NCI-H1417 treated with DMSO at 0.1 percent for 48 hours (cell line): ENCODE measurements around the gene IGFN1.
"Not testable (repeated sequence)": the region's sequence is repeated elsewhere in the genome, so short reads cannot be mapped to it uniquely, and the experiment has no call there.

Experiments used
- DNase-seq: peaks from one replicate; lab custom pipeline; 2025; lab: John Stamatoyannopoulos, UW

Gene IGFN1

DNA sequence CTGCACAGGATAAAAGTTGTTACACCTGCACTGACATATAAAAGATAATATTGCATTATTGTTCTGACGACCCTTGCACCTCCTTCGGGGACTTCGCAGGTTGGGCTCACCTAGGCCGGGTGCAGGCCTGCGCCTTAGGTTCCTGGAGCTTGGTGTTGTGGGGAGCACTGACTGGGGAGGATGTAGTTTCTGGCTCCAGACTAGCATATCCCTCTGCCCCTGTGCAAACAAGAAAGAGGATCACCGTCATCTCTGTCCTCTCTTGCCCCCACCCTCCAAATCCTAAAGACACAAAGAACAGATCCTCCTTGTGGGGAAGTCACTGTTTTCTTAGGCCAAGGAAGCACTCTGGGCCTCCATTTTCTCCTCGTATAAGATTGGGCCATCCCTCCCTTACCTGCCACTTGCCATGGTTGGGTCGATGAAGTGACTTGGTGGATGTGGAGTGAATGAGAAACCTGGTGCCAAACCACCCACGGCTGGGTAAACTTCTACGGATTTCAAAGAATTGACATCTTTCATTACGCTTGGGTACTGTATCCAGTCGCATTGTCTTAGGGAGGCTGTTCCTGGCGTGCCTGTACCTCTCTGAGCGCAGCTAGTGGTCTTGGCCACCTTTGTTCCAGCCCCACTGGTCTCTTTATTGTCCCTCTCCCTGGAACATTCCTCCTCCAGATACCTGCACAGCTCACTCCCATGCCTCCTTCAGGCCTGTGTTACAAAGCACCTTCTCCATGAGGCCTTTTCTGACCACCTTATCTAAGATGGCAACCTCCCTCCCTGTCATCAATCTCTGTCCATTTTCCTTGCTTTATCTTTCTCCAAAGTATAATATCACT lies 58.3 kb downstream of the IGFN1 start:
- DNase-seq = no peak

DNA sequence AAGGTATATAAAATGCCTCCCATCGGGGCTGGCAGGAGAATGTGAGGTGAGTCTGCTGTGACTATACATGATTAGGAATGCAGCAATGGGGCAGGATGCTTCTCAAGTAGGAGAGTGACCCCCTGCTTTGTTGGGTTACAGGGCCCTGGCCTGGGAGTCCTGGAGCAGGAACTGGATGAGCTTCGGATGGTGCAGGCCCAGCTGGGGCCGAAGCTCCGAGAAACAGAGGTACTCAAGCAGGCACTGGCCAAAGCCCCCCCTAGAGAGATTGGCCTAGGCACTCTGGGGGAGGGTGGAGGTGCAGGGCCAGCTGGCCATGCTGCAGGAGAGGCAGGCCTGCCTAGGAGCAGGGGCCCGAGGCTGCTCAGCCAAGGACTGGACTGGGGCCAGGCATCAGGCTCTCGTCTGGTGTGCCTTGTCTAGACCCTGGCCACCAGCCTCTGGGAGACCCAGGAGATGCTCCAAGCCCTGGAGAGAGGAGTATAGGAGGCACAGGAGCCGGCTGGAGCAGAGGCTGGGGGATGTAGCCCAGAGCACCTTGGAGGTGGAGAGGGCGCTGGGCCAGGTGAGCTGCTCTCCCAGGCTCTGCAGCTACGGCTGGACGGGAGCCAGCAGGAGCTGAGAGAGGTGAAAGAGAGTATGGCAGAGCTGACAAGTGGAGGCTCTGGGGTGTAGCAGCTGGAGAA lies 59.8 kb downstream of the IGFN1 start:
- DNase-seq = no peak

DNA sequence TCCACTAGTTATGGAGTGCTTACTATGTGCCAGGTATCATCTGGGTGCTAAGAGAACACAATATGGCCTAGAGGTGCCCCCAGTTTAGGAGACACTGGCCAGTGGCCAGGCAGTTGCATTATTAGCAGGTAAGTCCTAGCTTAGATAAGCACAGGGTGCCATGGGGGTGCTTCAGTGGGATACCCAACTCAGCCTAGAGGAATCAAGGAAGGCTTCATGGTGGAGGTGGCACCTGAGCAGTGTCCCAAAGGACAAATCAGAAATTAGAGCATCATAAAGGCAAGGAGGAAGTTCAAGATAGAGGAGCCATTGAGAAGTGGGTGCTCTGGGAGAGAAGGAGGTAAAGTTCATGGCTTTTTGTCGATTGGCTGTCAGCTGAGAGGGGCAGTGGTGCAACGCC lies 60.8 kb downstream of the IGFN1 start:
- no peak for DNase-seq

DNA sequence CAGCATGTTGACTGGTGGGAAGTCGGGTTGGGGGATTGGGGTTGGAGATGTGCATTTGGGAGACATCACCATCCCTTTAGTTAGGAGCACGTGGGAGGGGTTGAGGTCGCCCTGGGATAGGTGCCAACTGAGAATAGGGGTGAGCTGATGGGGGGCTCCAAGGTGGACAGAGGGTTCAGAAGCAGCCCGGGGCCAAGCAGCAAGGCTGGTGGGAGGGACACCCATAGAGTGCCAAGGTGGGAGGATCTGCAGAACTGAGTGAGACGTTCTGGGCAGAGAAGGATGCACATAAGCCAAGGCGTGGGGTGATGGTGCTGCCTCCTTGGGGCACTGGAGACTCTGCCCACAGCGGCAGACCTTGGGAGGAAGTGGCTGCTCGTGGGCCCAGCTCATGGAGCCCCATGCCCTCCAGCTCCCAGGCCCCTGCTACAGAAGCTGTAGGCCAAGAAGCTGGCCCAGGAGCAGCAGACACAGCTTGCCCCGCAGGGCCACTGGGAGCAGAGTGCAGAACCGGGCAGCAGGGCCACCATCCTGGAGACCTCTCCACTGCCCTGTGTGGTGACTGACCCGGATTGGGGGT lies 61.3 kb downstream of the IGFN1 start:
- no peak for DNase-seq

DNA sequence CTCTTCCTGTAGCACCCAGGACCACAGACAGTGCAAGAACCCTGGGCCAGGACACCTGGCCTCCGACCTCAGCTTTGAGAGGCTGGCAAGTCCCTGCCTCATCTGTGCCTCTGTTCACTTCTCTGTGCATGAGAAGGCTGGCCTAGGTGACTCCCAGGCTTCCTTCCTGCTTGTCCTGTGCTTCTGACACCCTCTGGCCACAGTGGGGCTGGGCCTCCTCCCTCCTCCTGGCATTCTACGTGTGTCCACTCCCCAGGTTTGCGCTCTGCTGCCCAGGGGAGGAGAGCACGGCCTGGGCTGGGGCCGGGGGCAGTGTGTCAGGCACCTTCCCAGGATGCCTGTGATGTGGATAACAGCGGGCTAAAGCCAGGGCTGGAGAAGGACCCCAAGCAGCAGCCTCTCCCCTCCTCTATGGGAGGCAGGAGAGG lies 62.3 kb downstream of the IGFN1 start:
- DNase-seq = no peak

DNA sequence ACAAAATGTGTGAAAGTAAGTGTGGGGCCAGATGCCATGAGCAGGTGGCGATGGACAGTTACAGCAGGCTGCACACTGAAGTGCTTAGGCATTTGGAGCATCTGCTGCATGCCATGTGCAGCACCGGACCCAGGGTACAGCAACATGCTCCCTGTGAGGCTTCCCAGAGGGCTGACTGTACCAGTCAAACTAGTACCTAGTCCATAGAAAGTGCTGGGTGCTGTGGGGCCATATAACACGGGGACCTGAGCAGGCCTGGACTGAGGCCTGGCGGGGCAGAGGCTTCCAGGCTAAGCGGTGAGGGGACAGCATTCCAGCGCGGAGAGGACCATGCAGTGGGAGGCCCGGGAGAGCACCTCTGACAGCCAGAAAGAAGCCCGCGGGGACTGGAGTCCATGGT lies 62.8 kb downstream of the IGFN1 start:
- no peak for DNase-seq

DNA sequence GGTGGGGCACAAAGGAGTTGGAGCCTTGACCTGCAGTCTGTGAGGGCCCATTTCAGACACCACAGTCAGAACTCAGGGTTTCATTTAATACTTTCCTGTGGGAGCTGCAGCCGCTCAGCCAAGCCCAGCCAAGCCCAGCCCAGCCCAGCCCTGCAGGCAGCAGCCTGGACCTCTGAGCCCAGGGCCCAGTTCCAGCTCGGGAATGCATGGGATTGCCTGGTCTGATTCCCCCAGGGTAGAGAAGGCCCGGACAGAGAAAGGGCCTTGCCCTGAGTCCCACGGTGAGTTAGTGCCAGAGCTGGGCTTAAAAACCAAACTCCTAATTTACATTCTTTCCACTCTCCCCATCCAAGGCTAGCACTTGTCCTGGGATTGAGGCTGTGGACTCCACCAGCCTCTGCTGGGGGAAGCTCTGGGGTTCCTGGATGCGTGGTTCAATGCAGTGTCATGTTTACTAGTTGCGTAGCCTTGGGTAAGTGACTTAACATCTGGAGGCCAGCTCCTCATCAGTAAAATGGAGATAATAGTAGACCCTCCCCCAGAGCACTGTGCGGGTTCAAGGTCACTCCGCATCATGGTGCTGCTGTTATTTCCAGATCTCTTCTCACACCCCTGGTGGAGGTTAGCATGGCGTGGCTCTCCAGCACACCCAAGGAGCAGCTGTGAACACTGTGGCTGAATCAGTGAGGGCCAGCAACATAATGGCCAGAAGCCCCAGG lies 63.4 kb downstream of the IGFN1 start:
- DNase-seq = no peak

DNA sequence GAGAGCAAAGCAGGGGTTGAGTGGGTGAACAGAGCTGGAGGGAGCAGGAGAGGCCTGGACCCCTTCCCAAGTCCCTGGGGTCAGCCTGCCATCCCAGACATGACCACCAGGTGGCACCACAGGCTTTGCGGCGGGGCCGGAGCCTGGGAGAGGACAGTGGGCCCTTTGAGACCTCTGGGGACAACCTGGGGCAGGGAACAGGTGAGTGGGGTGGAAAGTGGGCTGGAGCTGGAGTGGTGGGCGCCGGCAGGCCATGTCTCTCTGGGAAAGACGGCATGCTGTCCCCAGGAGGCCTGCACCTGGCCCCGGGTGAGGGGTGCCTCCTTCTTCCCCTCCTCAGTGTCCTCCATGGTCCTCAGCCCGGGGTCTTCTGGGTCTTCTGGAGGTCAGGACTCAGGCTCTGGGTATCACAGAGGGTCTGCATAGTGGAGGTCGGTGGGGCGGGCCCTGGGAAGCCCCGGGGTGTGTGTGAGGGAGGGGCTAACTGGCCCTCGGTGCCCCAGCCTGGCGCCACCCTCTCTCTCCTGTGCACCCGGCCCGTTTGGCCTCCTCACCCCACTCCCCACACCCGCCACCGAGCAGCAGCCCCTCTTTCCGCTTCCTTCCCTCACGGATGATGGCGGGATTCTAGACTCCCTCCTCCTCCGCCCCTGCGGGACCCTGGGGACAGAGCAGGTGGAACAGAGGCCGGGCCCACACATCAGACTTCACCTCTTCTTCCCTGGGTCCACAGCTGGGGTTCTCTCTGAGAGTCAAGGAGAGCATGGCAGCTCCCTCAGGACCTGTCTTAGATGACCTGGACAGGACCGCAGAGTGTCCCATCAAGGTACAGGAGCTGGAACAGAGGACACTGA lies 64.2 kb downstream of the IGFN1 start:
- DNase-seq = no peak

DNA sequence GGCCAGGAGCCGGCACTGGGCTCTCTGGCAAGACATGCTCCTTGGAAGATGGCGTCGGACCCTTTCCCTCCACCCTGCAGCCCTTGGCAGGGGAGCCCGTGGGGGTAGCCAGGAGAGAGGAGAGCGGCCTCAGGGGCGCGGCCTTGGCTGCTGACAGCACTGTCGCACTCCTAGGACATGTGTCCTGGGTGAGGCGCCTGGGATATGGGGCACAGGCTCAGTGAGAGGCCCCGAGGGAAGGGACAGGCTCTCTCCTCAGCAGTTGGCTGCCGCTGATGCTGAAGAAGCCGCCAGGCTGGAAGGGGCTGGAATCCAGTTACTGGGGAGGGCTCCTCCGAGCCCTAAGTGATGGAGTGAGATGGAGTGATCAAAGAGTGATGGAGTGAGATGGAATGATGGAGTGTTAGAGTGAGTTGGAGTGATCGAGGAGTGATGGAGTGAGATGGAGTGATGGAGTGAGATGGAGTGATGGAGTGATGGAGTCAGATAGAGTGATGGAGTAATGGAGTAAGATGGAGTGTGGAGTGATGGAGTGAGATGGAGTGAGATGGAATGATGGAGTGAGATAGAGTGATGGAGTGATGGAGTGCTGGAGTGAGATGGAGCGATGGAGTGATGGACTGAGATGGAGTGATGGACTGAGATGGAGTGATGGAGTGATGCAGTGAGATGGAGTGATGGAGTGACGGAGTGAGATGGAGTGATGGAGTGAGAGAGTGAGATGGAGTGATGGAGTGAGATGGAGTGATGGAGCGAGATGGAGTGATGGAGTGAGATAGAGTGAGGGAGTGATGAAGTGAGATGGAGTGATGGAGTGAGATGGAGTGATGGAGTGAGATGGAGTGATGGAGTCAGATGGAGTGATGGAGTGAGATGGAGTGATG lies 65.1 kb downstream of the IGFN1 start:
- DNase-seq = no peak

DNA sequence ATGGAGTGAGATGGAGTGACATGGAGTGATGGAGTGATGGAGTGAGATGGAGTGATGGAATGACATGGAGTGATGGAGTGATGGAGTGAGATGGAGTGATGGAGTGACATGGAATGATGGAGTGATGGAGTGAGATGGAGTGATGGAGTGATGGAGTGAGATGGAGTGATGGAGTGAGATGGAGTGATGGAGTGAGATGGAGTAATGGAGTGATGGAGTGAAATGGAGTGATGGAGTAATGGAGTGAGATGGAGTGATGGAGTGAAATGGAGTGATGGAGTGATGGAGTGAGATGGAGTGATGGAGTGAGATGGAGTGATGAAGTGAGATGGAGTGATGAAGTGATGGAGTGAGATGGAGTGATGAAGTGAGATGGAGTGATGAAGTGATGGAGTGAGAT lies 67.5 kb downstream of the IGFN1 start:
- not testable (repeated sequence) for DNase-seq

DNA sequence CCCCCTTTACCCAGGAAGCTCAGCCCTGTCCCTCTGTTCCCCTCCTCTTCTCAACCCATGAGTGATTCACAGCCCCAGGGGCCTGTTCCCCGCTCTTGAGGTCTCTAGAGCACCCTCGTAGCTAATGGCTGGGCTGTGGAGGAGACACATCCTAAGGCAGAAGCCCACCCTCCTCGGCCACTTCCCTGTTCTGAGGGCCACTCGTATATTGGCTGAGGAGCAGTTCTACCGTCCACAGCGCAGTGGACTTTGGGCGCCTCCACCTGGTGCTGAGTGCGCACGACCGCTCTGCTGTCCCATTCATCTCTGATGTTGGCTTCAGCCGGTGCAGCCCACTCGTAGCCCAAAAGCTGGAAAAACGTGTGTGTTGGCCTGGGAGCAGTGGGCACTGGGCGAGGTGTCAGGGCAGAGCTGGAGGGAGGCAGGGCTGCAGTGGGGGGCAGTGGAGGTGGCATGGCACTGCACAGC lies 68.2 kb downstream of the IGFN1 start:
- DNase-seq = no peak

DNA sequence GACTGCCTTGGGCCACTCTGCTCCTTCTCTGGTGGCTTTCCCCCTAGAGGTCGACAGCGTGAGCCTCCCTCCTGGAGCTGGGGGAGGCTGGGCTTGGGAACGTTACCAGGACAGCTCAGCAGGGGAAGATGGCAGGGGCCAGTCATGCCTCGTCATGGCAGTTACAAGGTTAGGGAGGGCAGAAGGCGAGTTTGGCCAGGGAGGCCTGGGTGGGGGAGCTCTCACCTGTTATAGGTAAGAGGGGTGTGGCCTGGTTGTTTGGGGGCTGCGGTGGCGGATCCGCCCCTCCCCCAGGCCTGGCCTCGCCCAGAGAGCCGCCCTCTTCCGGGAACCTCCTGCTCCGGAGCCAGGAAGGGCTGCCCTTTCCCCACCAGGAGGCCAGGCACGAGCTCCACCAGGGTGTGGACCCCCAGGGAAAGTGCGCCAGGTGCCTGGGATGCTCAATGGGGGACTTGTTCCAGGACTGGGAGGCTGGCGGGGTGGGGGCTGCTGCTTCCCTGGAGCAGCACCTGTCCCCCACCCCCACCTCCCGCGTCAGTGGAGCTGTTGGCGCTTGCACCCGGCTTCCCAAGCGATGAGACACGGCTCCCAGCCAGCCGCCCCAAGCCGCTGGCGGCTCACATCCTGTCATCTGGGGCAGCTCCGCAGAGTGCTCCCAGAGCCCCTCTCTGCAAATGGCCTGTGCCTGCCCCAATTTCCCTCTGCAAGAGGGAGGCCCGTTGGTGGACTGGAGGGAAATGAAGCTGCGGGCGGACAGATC lies 69.0 kb downstream of the IGFN1 start:
- DNase-seq = no peak

DNA sequence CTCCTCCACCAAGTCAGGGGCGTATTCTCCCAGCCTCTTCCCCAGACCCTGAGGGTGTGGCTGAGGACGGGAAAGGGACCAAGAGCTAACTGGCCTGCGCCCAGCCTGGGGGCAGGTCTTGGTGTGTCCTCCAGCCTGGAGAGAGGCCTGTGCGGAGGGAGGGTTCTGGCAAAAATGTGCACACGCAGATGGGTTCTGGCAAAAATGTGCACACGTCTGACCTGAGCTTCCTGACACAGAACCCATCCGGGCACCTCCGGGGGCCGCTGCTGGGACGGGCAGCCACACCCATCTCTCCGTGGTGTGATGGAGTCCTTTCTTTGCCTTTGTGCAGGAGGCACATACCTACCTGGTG lies 69.6 kb downstream of the IGFN1 start:
- no peak for DNase-seq

DNA sequence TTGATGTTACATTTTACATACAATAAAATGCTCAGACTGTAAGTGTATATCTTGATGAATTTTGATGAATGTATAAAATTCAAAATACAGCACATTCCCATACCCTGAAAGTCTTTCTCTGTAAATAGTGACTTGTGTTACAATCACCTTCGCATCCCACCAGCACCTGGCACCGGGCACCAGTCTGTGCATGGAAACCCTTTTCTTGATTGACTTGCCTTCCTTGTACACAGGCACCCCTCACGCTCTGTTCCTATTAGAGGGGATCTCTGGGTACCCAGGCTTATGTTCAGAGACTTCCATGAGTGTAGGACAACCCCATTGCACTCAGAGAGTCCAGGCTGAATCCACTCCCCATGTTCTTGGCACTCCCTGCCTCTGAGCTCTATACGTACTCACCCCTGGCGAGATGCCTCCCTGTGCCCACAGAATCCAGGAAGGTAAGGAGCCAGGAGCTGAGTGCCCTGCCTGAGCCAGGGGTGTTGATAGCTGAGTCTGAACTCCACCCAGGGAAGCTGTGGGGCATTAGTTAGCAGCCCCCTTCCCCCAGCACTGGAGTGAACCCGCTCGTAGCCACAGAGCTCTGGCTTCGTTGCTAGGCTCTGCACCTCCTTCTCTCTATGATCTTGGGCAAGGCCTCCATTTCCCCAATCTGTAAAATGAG lies 70.2 kb downstream of the IGFN1 start:
- DNase-seq = no peak

DNA sequence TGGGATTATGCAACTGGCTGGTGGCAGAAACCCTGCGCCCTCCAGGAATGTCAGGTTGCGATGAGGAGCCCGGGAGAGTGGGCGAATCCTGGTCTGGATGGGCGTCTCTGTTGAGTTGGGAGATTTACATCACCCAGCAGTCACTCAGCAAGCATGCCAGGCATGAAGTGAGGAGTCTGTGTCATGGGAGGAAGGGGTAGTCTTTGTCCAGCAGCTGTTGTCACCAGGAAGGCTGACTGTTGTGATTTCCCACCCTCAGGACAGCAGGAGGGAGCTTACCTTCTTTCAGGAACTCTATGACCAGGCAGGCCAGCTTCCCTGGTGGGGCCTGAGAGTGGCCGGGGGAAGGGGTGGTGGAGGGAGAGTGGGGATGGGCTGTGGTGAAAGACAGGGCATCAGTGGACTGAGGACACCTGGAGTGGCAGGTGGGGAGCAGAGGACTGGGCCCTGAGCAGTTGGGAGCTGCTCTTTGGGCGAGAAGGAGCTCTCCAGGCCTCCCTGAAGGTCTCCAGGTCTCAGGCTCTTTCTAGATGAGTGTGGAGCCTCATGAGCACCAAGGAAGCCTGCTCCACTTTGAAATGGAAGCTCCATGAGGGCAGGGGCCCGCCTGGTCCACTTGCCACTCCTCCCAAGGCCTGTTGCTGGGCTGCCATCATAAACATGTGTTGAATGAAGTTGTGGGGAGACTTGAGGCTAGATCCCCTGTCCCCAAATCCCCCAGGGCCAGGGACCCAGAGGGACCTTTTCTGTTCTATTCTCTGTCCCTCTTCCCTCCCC lies 71.3 kb downstream of the IGFN1 start:
- no peak for DNase-seq

DNA sequence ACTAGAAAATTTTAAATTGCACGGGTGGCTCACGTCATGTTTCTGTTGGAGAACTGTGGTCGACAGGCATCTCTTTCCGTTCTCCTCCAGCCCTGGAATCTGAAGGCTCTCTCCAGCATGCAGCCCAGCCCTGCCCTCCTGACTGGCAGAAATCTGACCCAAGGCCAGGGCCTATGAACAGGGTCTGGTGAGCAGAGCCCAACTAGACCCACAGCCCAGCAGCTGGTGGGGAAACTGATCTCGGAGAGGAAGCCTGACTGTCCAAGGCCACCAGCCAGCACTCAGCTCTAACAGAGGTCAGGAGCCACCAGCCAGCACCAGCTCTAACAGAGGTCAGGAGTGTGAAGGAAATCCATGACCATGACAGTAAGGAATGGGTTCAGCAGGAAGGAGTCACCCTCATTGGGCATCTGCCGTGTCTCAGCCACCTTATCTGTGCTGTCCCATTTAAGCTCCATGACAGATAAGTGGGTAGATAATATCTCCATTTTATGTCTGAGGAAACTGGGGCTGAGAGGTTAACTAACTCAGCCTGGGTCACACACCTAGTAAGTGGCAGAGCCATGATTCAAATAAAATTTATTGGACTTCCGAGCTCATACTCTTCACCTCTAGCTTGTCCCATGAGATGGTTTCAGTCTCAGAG lies 72.5 kb downstream of the IGFN1 start:
- DNase-seq = no peak

DNA sequence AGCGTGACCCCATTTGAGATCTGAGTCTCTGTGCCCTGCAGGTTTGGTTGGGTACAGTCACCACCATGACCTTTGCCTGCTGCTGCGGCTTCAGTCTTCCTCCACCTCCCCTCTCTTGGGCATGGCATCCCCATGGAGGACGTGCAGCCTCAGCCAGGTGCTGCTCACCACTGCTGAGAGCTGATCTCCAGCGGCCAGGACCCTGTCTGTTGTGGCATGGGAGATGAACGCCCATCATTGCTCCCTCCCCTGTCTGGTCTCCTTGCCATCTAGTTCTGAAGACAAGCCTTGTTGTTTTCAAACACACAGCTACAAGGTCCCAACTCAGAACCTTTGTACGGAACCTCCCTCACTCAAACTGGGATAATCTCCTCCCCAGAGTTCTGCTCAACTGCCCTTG lies 73.4 kb downstream of the IGFN1 start:
- DNase-seq = no peak

DNA sequence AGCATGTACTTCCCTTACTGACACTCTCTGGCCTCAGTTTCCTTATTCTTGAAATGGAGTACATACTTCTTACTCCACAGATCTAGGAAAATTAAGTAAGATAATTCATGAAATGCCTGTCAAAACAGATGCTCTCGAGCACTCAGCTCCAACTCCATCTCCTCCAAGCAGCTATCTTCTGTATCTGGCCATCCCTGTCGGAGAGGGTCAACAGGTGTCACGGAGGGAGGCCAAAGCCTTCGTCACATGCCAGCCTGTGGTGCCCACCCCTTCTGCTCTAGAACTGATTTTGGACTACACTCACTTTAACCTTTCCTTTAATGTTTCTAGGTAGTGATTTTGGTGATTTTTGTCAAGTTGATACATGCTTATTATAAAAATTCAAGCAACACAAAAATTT lies 73.9 kb downstream of the IGFN1 start:
- no peak for DNase-seq
